Neural progenitor cell (in vitro differentiated cells): Measurements from ENCODE around the gene RNF213. TPM values are rescaled to one million over a fixed set of nuclear protein-coding genes. Genes with fewer than 3 reads are reported as not detected.
A peak's percentile ranks its signal among the peaks of the same experiment; 100 is the strongest.

Experiments
- DNase-seq: peaks from one replicate; pipeline ENCODE4 v3.0.0-alpha.2; 2016; ENCODE audit warnings: low spot score
- H2AFZ ChIP-seq: fragments of 200-600 bp; sonication (generic); replicated peaks from 2 replicates; pipeline ENCODE4 v1.6.1; 2016; ENCODE audit warnings: antibody characterized with exemption
- H3F3A ChIP-seq: fragments of 200-600 bp; sonication (generic); 2 replicates; pipeline ENCODE4 v1.6.1; 2016; ENCODE audit warnings: antibody characterized with exemption, low read depth
- H3K27ac ChIP-seq: fragments of 200-600 bp; sonication (generic); 2 replicates; pipeline ENCODE4 v1.5.1; 2016; ENCODE audit warnings: mild to moderate bottlenecking
- H3K27me3 ChIP-seq: fragments of 200-600 bp; sonication (generic); 2 replicates; pipeline ENCODE4 v1.6.1; 2016; ENCODE audit warnings: mild to moderate bottlenecking, moderate library complexity
- H3K36me3 ChIP-seq: fragments of 200-600 bp; sonication (generic); 2 replicates; pipeline ENCODE4 v1.5.1; 2016
- H3K4me1 ChIP-seq: fragments of 200-600 bp; sonication (generic); 2 replicates; pipeline ENCODE4 v1.6.1; 2016; ENCODE audit warnings: mixed run types
- H3K4me2 ChIP-seq: fragments of 200-600 bp; sonication (generic); 2 replicates; pipeline ENCODE4 v1.6.1; 2016
- H3K4me3 ChIP-seq: fragments of 200-600 bp; sonication (generic); 2 replicates; pipeline ENCODE4 v1.5.1; 2016
- H3K79me2 ChIP-seq: fragments of 200-600 bp; sonication (generic); 2 replicates; pipeline ENCODE4 v1.6.1; 2016; ENCODE audit warnings: low read depth
- H3K9ac ChIP-seq: fragments of 200-600 bp; sonication (generic); 2 replicates; pipeline ENCODE4 v1.6.1; 2016
- H3K9me3 ChIP-seq: fragments of 200-600 bp; sonication (generic); 2 replicates; pipeline ENCODE4 v1.5.1; 2016; ENCODE audit warnings: low read depth
- H4K20me1 ChIP-seq: fragments of 200-600 bp; sonication (generic); 2 replicates; pipeline ENCODE4 v1.6.1; 2016; ENCODE audit warnings: low read depth
- H3K27ac Mint-ChIP-seq: 3 replicates; pipeline ENCODE4 v1.8.0; 2021; ENCODE audit warnings: mixed read lengths
- H3K27me3 Mint-ChIP-seq: 2 replicates; pipeline ENCODE4 v1.8.0; 2022; ENCODE audit warnings: low read depth, mild to moderate bottlenecking, inconsistent platforms, moderate library complexity, mixed read lengths; ENCODE audit not compliant: insufficient read depth
- H3K36me3 Mint-ChIP-seq: 3 replicates; pipeline ENCODE4 v1.8.0; 2021; ENCODE audit warnings: mixed read lengths
- H3K4me1 Mint-ChIP-seq: 3 replicates; pipeline ENCODE4 v1.8.0; 2021; ENCODE audit warnings: mixed read lengths
- H3K4me3 Mint-ChIP-seq: 3 replicates; pipeline ENCODE4 v1.8.0; 2021; ENCODE audit warnings: mild to moderate bottlenecking, moderate library complexity, mixed read lengths
- H3K9me3 Mint-ChIP-seq: 3 replicates; pipeline ENCODE4 v1.8.0; 2020; ENCODE audit warnings: mixed read lengths
- CTCF ChIP-seq: fragments of 200-600 bp; sonication (generic); IDR thresholded peaks from 2 replicates; pipeline ENCODE4 v1.5.1; 2017; ENCODE audit warnings: antibody characterized with exemption, mild to moderate bottlenecking
- EZH2 ChIP-seq: fragments of 200-600 bp; sonication (generic); IDR thresholded peaks from 2 replicates; pipeline ENCODE4 v1.6.1; 2017; ENCODE audit warnings: antibody characterized with exemption, mild to moderate bottlenecking, moderate library complexity
- EZH2phosphoT487 ChIP-seq: fragments of 200-600 bp; sonication (generic); IDR thresholded peaks from 2 replicates; pipeline ENCODE4 v1.6.1; 2017; ENCODE audit warnings: antibody characterized with exemption
- total RNA-seq: library from RNA; depleted of rRNA; stranded (reverse); fragments of >200 nt; gene quantifications from 2 replicates; pipeline ENCODE4 v1.2.3, GENCODE V29; 2015; ENCODE audit warnings: low replicate concordance

RNF213 gene
- total RNA-seq, 1 donor from 2014 or later = 19.8 TPM

DNA sequence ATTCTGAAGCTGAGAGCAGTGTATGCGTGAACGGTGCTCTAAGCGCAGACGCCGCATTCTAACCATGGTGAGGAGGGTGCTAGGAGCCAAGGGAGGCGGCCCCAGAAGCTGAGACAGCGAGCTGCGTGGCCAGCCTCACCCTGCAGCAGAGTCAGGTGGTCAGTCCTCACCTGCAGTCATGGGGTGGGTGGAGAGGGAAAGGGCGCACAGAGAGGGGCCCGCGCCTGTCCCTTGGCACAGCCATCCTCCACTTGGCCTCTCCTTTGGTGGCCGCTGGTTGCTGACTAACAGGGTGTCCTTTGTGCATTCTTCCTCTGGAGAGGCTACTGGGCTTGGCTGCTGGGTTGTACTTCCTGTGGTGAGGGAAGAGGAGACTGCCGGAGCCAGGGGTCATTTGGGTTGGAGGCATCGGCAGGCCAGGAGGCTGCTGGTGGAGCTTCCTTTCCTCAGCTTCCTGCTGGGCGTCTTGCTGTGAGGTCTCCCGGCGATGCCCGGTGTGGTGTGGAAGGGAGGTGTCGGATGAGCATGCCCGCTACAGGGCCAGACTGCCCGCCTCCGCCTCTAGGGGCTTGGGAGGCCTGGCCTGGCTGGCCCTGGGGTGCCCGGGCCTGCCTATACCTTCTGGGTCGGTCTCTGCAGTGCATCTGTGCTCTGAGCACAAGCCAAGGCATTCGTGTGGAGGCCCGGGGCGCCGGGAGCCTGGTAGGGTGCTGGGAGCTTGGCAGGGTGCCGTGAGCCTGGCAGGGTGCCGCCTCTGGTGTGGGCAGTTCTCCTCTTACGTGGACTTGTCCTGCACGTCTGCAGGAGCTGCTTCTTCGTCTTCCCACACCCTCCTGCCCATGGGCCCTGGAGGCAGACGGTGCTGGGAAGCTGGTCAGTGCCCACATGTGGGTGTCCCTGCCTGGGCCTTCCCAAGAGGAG lies 17.4 kb downstream of the RNF213 start:
- Histone ChIP-seq H3K4me3 (no peak overlapping the region), H3K27ac (no peak overlapping the region), H3K79me2 (no peaks in the 10 kb centered on the region), H3K27me3 (no peaks in the 10 kb centered on the region), H3K9ac (no peak overlapping the region), H3K9me3 (no peaks in the 10 kb centered on the region), H3K4me2 (no peak overlapping the region), H3K36me3 (no peaks in the 10 kb centered on the region), H3F3A (no peaks in the 10 kb centered on the region), H4K20me1 (no peaks in the 10 kb centered on the region), H3K4me1 (no peaks in the 10 kb centered on the region), H2AFZ (no peak overlapping the region)
- H3K36me3 Mint-ChIP-seq = peaks cover 13% of the 10 kb centered on the region
- DNase-seq = no peak
- no peak overlapping the region for H3K4me3 Mint-ChIP-seq
- H3K27me3 Mint-ChIP-seq = peaks cover 4% of the 10 kb centered on the region
- no peak overlapping the region for H3K27ac Mint-ChIP-seq
- no peaks in the 10 kb centered on the region for H3K9me3 Mint-ChIP-seq
- peaks cover 8% of the 10 kb centered on the region for H3K4me1 Mint-ChIP-seq
- TF ChIP-seq CTCF (no peak), EZH2 (no peak), EZH2phosphoT487 (no peak)

GRCh38 chr17:80279895-80280294 lies 19.2 kb downstream of the RNF213 start:
- H4K20me1 ChIP-seq = no peaks in the 10 kb centered on the region
- no peaks in the 10 kb centered on the region for H3F3A ChIP-seq
- H3K27me3 ChIP-seq = no peaks in the 10 kb centered on the region
- no peaks in the 10 kb centered on the region for H3K36me3 ChIP-seq
- Mint-ChIP-seq H3K36me3 (peaks cover 7% of the 10 kb centered on the region), H3K4me1 (peaks cover 9% of the 10 kb centered on the region), H3K27me3 (peaks cover 4% of the 10 kb centered on the region), H3K4me3 (no peak overlapping the region), H3K27ac (peak overlapping the region; percentile 57), H3K9me3 (no peaks in the 10 kb centered on the region)
- H3K4me1 ChIP-seq = no peaks in the 10 kb centered on the region
- H3K27ac ChIP-seq = no peak overlapping the region
- H3K79me2 ChIP-seq = no peaks in the 10 kb centered on the region
- no peak for DNase-seq
- H3K9ac ChIP-seq = no peak overlapping the region
- no peaks in the 10 kb centered on the region for H3K9me3 ChIP-seq
- no peak for TF ChIP-seq CTCF
- no peak for TF ChIP-seq EZH2phosphoT487
- no peak for TF ChIP-seq EZH2
- no peak overlapping the region for H3K4me2 ChIP-seq
- no peak overlapping the region for H3K4me3 ChIP-seq
- no peak overlapping the region for H2AFZ ChIP-seq

DNA sequence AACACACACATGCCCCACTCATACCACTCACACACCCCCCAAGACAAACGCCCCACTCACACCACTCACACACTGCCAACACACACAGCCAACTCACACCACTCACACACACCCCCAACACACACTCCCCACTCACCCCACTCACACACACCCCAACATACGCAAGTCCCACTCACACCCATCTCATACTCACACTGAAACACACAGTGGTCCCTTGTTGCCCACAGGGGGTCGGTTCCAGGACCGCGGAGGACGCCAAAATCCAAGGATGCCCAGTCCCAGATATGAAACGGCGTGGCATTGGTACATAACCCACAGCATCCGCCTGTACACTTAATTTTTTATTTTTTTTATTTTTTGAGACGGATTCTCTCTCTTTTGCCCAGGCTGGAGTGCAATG lies 20.9 kb downstream of the RNF213 start:
- no peak overlapping the region for H3K27ac Mint-ChIP-seq
- no peaks in the 10 kb centered on the region for H3K36me3 ChIP-seq

More for the DNA sequence above, 20.9 kb downstream of the RNF213 start:
- Histone ChIP-seq H3K4me3 (no peak overlapping the region), H3K4me2 (no peak overlapping the region), H3K4me1 (no peaks in the 10 kb centered on the region), H4K20me1 (no peaks in the 10 kb centered on the region), H3K79me2 (no peaks in the 10 kb centered on the region), H3K27me3 (no peaks in the 10 kb centered on the region), H3K27ac (no peak overlapping the region), H3K9ac (no peak overlapping the region), H2AFZ (no peak overlapping the region), H3F3A (no peaks in the 10 kb centered on the region), H3K9me3 (no peaks in the 10 kb centered on the region)
- Mint-ChIP-seq H3K4me3 (no peak overlapping the region), H3K36me3 (peaks cover 5% of the 10 kb centered on the region), H3K27me3 (peaks cover 4% of the 10 kb centered on the region), H3K4me1 (peaks cover 7% of the 10 kb centered on the region), H3K9me3 (no peaks in the 10 kb centered on the region)
- DNase-seq = no peak
- no peak for TF ChIP-seq EZH2
- TF ChIP-seq EZH2phosphoT487 = no peak
- no peak for TF ChIP-seq CTCF
